ENCODE results near the gene SLC22A17.

The SLC22A17 gene

GRCh38 chr14:23382276-23382675, 29.6 kb upstream of the SLC22A17 start:
- no peak for DNase-seq (ENCODE audit: low spot score)

DNA sequence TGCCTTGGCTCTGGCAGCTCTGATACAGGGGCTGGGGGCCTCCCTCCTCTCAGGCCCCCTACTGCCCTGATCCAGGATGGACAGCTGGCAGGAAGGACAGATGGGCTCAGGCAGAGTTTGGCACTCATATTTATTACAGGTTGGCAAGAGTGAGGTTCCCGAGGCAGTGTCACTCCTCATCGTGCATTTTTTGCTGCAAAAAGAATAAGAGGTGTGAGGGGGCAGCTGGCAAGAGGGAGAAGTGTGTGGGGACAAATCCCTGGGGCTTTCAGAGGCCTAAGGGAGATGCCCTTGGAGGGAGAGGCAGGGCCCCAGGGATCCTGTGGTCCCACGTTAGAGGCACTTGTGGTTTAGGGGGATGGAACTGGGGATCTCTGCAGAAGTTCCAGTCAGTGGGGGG, 29.2 kb upstream of the SLC22A17 start:
- no peak for DNase-seq (ENCODE audit: low spot score)

DNA sequence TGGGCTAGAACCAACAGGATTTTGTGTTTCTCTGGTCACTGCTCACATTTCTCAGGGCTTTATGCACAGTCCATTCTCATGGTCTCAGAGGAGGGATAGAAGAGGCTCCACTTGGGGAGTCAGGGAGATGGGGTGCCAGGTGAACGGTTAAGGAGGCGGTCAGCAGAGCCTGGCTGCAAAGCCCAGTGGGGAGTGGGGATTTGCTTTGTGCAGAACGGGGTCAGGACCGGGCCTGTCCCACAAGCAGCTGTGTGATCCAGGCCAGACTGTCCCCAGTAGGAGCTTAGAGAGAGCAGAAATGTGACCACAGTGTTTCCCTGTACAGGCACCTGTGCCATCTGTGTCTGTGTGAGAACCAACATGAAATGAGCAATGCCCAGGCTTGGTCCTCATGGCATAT, 28.3 kb upstream of the SLC22A17 start:
- no peak for DNase-seq (ENCODE audit: low spot score)

- no peak for DNase-seq (ENCODE audit: low spot score)
Observed at GRCh38 chr14:23380197-23380914, 27.7 kb upstream of the SLC22A17 start.

DNA sequence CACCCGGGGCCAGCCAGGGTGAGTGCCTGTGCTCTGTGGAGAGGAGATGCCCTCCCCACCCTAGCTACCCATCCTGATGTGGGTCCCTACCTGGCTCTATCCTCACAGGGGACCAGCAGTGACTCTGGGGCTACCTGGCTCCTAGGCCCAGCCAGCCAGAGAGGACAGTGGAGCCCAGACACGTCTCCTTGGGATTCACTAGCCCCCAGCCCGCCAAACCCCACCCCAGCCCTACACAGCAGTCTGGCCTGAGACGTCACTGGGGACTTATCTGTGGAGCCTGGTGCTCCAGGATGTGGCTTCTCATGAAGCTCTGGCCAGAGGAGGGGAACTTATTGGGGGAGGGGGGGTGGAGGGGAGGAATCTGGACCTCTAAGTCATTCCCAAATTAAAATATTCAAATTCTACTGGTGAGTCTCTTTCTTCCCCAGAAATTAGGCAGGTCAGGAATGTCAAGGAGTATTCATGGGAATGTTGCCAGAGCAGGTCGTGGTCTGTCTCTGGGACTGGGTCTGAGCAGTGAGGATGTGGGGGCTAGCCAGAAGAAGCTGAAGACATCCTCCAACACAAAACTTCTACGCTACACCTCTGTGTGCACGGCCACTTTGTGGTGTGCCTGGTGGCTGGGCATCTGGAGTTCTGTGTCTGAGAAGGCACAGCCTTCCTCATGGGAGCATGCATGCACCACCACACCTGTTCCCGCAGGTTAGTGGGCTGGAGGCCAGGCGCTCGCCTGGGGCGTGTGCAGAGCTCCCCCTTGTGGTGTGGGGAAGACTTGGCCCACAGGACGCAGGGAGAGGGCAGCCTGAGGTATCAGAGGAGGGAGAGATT, 26.9 kb upstream of the SLC22A17 start:
- peak; percentile 59 for DNase-seq (ENCODE audit: low spot score)

DNA sequence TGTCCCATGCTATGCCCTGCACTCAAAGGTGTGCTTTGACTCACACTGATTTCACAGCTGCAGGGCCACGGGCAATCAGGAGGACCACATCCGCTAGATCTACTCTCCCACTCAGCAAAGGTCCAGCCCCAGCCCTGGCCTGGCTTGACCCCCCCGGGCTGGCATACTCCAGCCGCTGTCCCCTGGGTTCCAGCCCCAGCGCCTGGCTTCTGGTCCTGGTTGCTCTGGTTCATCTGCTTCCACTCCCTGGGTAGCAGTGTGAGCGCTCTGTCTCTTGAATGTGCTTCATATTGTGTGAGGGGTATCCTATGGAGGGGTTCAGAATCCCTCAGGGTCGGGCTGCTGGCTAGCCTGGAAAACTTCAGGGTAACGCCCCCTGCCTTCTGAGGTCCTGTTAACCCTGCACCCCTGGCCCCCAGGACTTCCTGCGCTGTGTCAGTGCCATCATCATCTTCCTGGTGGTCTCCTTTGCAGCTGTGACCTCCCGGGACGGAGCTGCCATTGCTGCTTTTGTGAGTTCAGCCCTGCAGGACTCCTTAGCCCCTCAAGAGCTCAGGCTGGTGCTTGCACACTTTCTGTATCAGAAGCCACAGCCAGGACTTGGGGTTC, 26.0 kb upstream of the SLC22A17 start:
- no peak for DNase-seq (ENCODE audit: low spot score)

DNA sequence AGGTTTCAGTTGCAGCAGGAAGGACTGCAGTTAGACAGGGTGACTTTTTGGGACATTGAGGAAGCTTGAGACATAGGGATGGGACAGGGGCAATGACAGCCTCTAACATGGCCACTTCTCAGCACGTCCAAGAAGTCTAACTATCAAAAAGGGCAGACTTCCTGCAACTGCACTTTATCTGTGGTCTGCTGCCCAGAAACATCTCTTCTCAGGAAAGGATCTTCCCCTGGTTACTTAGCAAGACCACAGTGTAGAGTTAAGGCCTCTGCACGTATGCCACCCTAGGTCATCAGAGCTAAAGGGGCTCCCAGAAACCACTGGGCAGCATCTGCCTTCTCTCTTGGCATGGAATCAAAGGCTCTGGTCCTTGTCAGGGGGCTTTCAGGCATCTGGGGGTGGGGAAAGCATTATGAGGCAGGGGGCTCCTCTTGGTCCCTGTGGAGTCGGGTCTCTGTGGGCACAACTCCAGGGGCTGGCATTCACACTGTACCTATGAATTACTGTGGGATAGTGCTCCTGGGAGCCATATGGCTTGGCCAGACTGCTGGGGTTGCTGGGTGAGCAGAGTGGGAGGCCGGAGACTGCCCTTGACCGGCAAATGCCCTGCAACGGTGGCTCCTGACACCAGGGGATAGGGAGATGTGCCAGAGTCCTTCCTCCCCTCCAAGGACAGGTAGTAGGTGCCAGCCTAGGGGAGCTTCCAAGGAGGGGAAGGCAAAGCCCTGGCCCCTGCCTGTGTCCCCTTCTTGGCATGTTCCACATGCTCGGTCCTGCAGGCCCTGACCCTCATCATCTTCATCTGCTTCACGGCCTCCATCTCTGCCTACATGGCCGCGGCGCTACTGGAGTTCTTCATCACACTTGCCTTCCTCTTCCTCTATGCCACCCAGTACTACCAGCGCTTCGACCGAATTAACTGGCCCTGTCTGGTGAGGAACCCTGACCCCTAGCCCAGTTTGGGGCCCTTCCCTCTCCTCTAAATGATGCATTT, 25.2 kb upstream of the SLC22A17 start:
- no peak for DNase-seq (ENCODE audit: low spot score)

GRCh38 chr14:23377198-23377550, 24.5 kb upstream of the SLC22A17 start:
- DNase-seq (ENCODE audit: low spot score): no peak

- peak; percentile 48 for DNase-seq (ENCODE audit: low spot score)
Observed at GRCh38 chr14:23376482-23377197, 24.0 kb upstream of the SLC22A17 start, which contains the start of gene CMTM5. Gene CMTM5, plus strand, starts transcription at chr14:23377046. Its CDS starts 206 bp downstream, at chr14:23377252.

DNA sequence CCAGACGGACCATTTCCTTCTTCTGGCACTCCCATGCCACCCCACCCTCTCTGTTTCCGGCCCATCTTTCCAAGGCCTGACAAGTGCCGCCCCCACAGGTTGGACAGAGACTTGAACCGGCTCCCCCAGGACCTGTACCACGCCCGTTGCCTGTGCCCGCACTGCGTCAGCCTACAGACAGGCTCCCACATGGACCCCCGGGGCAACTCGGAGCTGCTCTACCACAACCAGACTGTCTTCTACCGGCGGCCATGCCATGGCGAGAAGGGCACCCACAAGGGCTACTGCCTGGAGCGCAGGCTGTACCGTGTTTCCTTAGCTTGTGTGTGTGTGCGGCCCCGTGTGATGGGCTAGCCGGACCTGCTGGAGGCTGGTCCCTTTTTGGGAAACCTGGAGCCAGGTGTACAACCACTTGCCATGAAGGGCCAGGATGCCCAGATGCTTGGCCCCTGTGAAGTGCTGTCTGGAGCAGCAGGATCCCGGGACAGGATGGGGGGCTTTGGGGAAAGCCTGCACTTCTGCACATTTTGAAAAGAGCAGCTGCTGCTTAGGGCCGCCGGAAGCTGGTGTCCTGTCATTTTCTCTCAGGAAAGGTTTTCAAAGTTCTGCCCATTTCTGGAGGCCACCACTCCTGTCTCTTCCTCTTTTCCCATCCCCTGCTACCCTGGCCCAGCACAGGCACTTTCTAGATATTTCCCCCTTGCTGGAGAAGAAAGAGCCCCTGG, 23.0 kb upstream of the SLC22A17 start:
- no peak for DNase-seq (ENCODE audit: low spot score)

- no peak for DNase-seq (ENCODE audit: low spot score)
Observed at GRCh38 chr14:23373041-23373440, 20.4 kb upstream of the SLC22A17 start.

DNA sequence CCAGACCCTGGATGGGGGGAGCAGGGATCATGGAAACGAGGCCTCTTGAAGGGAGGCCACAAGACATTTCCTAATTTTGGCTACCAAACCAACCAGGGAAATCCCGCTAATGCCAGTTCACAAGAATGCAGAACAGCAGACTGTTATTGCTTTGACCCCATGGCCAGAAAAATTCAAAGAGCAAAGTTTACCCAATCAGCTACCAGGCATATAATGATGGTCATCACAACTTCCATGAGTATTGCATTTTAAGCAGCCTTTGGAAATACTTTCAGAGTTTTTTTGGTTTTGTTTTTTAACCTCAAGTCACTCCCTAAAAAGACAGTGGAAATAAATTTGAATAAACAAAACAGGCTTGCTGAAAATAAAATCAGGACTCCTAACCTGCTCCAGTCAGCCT, 19.8 kb upstream of the SLC22A17 start, which contains the start of gene IL25:
IL25 (plus strand) TSS at position 301 of the 400 bp plus-strand sequence.
- no peak for DNase-seq (ENCODE audit: low spot score)

GRCh38 chr14:23371865-23372264, 19.2 kb upstream of the SLC22A17 start:
- no peak for DNase-seq (ENCODE audit: low spot score)

DNA sequence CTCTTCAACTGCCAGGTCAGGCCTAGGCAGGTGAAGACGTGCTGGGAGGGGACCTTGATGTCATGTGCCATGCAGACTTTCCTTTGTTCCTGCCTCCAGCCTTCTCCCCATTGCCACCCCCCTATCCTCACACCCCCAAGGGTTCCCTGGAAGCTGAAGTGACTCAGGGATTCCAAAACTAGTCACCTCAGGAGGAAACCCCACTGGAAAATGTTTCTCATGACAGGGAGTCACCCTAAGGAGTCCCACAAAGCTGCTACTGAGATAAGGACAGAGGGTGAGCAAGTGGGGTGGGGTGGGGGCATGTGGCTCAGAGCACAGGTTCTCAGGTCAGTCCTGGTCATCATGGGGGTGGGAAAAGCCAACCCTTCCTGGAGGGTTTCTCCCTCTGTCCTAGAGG, 17.5 kb upstream of the SLC22A17 start:
- no peak for DNase-seq (ENCODE audit: low spot score)

DNA sequence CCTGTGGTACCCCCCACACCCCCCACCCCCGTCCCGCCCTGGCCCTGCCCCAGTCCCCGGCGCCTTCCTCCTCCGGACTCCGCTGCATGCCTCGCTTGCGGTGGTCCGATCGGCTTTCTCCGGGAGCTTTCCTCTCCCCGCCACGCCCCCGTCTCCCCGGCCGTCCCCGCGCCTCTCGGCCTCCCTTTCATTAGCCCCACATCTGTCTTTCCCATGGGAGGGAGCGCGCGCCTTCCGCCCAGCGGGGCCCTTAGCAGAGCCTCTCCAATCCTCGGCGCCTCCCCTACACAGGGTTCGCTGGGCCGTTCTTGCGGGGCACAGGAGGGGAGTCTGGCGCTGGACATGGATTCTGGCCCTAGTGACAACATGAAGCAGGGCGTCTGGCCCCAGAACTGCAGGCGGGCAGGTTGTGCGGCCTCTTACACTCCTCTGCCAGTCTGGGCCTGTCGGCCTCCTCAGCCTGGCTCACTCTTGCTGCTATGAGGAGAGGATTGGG, 13.8 kb upstream of the SLC22A17 start:
- DNase-seq (ENCODE audit: low spot score): peak; percentile 79

DNA sequence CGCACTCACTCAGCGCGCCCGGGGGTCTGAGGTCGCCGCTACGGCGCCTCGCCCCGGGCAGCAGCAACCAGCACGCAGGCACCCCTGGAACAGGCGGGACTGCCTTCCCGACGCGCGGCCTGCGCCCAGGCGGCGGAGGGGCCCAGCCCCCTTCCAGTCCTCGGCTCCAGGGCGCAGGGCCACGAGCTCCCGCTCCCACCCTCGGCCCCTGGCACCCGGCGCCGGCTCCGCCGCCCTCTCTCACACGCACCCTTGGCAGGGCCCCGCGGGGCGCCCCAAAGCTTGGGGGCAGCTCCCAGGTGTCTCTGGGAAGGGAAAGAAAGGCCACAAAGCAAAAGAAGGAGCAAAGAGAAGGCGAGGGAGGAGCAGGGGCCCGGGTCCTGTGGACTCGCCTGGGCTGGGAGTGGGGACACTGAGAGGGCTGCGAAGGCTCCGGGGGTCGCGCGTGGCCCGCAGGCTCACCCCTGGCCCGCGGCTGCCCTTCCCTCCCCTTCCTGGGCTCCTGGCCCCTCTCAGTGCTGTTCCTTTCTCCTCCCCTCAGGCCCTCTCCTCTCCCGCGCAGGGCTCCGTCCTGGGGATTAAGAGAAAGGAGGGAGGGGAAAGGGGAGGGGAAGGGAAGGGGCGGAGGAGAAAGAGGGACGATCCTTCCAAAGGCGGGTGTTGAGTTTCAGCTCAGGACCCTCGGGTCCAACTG, 13.2 kb upstream of the SLC22A17 start:
- DNase-seq (ENCODE audit: low spot score): peak; percentile 87

DNA sequence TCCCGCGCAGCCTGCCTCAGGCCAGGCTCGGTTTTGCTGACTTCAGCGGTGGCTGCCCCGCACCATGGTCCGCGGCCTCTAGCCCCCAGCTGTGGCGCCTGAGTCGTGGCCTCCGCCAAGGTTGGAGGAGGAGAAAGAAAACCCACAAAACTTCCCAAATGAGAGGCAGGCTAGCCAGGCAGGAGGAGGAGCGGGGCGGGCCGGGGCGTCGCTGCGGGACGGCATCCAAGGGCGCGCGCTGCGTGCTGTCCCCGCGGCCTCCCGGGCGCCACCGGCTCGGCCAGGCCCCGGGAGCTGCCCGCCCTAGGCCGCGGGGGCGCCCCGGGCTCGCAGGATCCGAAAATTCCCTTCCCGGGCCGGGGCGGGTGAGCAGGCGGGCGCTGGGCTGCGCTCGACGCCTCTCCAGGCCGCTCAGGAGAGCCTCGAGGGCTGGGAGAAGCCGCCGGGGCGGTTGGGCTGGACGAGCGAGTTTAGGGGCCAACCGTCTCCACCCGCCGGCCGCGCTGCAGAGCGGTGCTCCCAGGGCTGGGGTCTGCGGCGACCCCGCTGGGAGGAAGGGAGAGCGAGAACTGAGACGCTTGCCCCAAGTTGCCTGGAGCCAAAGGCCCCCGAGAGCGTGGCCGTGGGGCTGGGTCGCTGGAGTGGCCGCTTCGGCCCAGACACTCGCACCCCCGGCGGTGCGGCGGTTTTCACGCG, 12.5 kb upstream of the SLC22A17 start, which contains the start of gene EFS:
EFS (minus strand) TSS at position 137 of the 696 bp plus-strand sequence. CDS start 147 bp downstream, outside the sequence.
- no peak for DNase-seq (ENCODE audit: low spot score)
